B cell (primary cell): ENCODE results near the gene PLAA. TPM values are rescaled to one million over a fixed set of nuclear protein-coding genes. Genes with fewer than 3 reads are reported as not detected.

Source experiments
- ATAC-seq: fragments of 200-7000 bp; cut with Tn5 transposase; one replicate; pipeline ENCODE4 v1.10.0; 2021; ENCODE audit warnings: low read depth, mild to moderate bottlenecking, moderate number of reproducible peaks, moderate library complexity
- CTCF ChIA-PET: fragments of 350-600 bp; sonication (Branson Sonifier 250); formaldehyde crosslinking; loops from one replicate; lab custom pipeline; 2021; ENCODE audit warnings: antibody characterized with exemption, inconsistent platforms; lab: Charles Lee
- POLR2A ChIA-PET: fragments of 350-600 bp; sonication (Branson Sonifier 250); formaldehyde crosslinking; loops from one replicate; lab custom pipeline; 2021; ENCODE audit warnings: antibody characterized with exemption; lab: Charles Lee
- DNase-seq: peaks from one replicate; pipeline ENCODE4 v3.0.0; 2013
- H2AFZ ChIP-seq: 2 replicates; pipeline ENCODE4 v1.6.1; 2012; ENCODE audit warnings: mild to moderate bottlenecking, low read depth, low read length; ENCODE audit not compliant: insufficient read depth, poor library complexity, severe bottlenecking
- H3K27ac ChIP-seq, 2 donors: 1 replicate in 1 of 2; 2 replicates in 1 of 2; pipeline ENCODE4 v1.5.1; 2012 to 2013; ENCODE audit warnings: low read length in 2 of 2, mild to moderate bottlenecking in 2 of 2, moderate library complexity in 1 of 2
- H3K27me3 ChIP-seq, 4 experiments: fragments of 200-600 bp in 1 of 4; sonication (generic) in 1 of 4; replicated peaks in 1 of 4; 1 replicate in 2 of 4; 2 replicates in 2 of 4; pipeline versions ENCODE4 v1.6.1 to v1.7.0; 2013 to 2016; ENCODE audit warnings: low read length in 3 of 4, mild to moderate bottlenecking in 2 of 4, mixed read lengths in 1 of 4, moderate library complexity in 1 of 4; ENCODE audit not compliant: insufficient read depth in 4 of 4, control insufficient read depth in 3 of 4; ENCODE audit errors: control extremely low read depth in 1 of 4
- H3K36me3 ChIP-seq, 2 experiments: replicated peaks in 1 of 2; 1 replicate in 1 of 2; 2 replicates in 1 of 2; pipeline versions ENCODE4 v1.6.1 to v1.7.1; 2013; ENCODE audit warnings: low read length in 1 of 2; ENCODE audit not compliant: insufficient read depth in 2 of 2, control insufficient read depth in 1 of 2; ENCODE audit errors: control extremely low read depth in 1 of 2, extremely low read depth in 1 of 2
- H3K4me1 ChIP-seq, 2 donors: fragments of 200-600 bp in 1 of 2; sonication (generic) in 1 of 2; 1 replicate in 1 of 2; 2 replicates in 1 of 2; pipeline versions ENCODE4 v1.5.1 to v1.6.1; 2013 to 2017; ENCODE audit warnings: low read length in 2 of 2; ENCODE audit not compliant: control insufficient read depth in 2 of 2, insufficient read depth in 2 of 2
- H3K4me2 ChIP-seq: replicated peaks from 2 replicates; pipeline ENCODE3; 2012; ENCODE audit warnings: mild to moderate bottlenecking, low read depth, low read length; ENCODE audit not compliant: poor library complexity, severe bottlenecking
- H3K4me3 ChIP-seq, 5 experiments: fragments of 200-600 bp in 1 of 5; sonication (generic) in 1 of 5; 1 replicate in 3 of 5; 2 replicates in 2 of 5; pipeline versions ENCODE4 v1.5.1 to v1.7.0; 2011 to 2016; ENCODE audit warnings: low read length in 4 of 5, mild to moderate bottlenecking in 4 of 5, low read depth in 2 of 5, control low read depth in 1 of 5, moderate library complexity in 1 of 5; ENCODE audit not compliant: insufficient read depth in 1 of 5; ENCODE audit errors: control extremely low read depth in 1 of 5, extremely low read depth in 1 of 5
- H3K79me2 ChIP-seq: fragments of 200-600 bp; sonication (generic); one replicate; pipeline ENCODE4 v1.6.0; 2016; ENCODE audit warnings: low read length; ENCODE audit not compliant: control insufficient read depth, insufficient read depth
- H3K9ac ChIP-seq: fragments of 200-600 bp; sonication (generic); 2 replicates; pipeline ENCODE4 v1.6.1; 2017; ENCODE audit warnings: mild to moderate bottlenecking, low read length, moderate library complexity
- H3K9me3 ChIP-seq, 3 donors: one replicate each; pipeline versions ENCODE4 v1.6.1 to v1.7.1; 2013; ENCODE audit warnings: low read length in 2 of 3; ENCODE audit not compliant: control insufficient read depth in 2 of 3, insufficient read depth in 1 of 3; ENCODE audit errors: control extremely low read depth in 1 of 3
- H4K20me1 ChIP-seq: 2 replicates; pipeline ENCODE4 v1.6.0; 2012; ENCODE audit warnings: mild to moderate bottlenecking, low read length; ENCODE audit not compliant: insufficient read depth, control insufficient read depth, poor library complexity, severe bottlenecking
- H3K27ac Mint-ChIP-seq: one replicate; pipeline ENCODE4 v1.8.0; 2021; ENCODE audit warnings: mixed read lengths
- H3K27me3 Mint-ChIP-seq: one replicate; pipeline ENCODE4 v1.8.0; 2021; ENCODE audit warnings: mixed read lengths
- H3K4me1 Mint-ChIP-seq: one replicate; pipeline ENCODE4 v1.8.0; 2021; ENCODE audit warnings: mixed read lengths
- H3K4me3 Mint-ChIP-seq: one replicate; pipeline ENCODE4 v1.8.0; 2021; ENCODE audit warnings: mixed read lengths
- H3K9me3 Mint-ChIP-seq: one replicate; pipeline ENCODE4 v1.8.0; 2022; ENCODE audit warnings: mixed read lengths; ENCODE audit not compliant: insufficient read depth
- CTCF ChIP-seq: fragments of 200-600 bp; IDR thresholded peaks from one replicate; pipeline ENCODE4 v1.8.0; 2022; ENCODE audit warnings: antibody characterized with exemption, mild to moderate bottlenecking
- EZH2 ChIP-seq: IDR thresholded peaks from 2 replicates; pipeline ENCODE4 v1.6.1; 2012; ENCODE audit warnings: borderline replicate concordance, low read depth, mild to moderate bottlenecking, moderate library complexity, low read length; ENCODE audit not compliant: insufficient read depth, poor library complexity, severe bottlenecking
- WGBS: methylation state at CpG from one replicate; pipeline ENCODE4 v1.1.5; 2013; ENCODE audit warnings: missing lambda C conversion rate; ENCODE audit not compliant: insufficient coverage; 5-methylcytosine and 5-hydroxymethylcytosine counted together
- intact Hi-C: fragments of 100-400 bp; cut with micrococcal nuclease; formaldehyde crosslinking; loops from one replicate; pipeline ENCODE4 v1.10.0; 2022
- polyA plus RNA-seq: library from polyadenylated mRNA; depleted of rRNA; stranded (reverse); fragments of >200 nt; gene quantifications from 2 replicates; pipeline ENCODE4 v1.2.3, GENCODE V29; 2012
- total RNA-seq, 2 donors: library from RNA; stranded (reverse); fragments of 120-200 nt in 1 of 2; gene quantifications; 1 replicate in 1 of 2; 2 replicates in 1 of 2; pipeline versions ENCODE4 v1.2.3 to v1.2.4, GENCODE V29; 2013 to 2022

PLAA gene
- total and polyA plus RNA-seq, 2 donors (not counting 1 experiment from before 2014, with no cell fraction given) = 8.9 to 24.0 TPM

GRCh38 chr9:26925609-26926008, 21.4 kb downstream of the PLAA start:
- DNase-seq = no peak
- Mint-ChIP-seq H3K27me3 (no peaks in the 10 kb centered on the region), H3K4me3 (no peak overlapping the region), H3K4me1 (no peaks in the 10 kb centered on the region), H3K9me3 (no peaks in the 10 kb centered on the region), H3K27ac (no peak overlapping the region)
- intact Hi-C loops = no loop called here
- H2AFZ ChIP-seq = no peak overlapping the region
- CTCF ChIA-PET = no interaction called here
- H3K79me2 ChIP-seq = no peaks in the 10 kb centered on the region
- H3K4me3 ChIP-seq = no peak overlapping the region
- no peak overlapping the region for H3K9ac ChIP-seq
- no peaks in the 10 kb centered on the region for H3K27me3 ChIP-seq
- no peaks in the 10 kb centered on the region for H3K4me1 ChIP-seq
- no peak for TF ChIP-seq EZH2
- no peak for TF ChIP-seq CTCF
- no peaks in the 10 kb centered on the region for H4K20me1 ChIP-seq
- H3K36me3 ChIP-seq = peaks cover 18 to 52% of the 10 kb centered on the region in 2 experiments
- no peaks in the 10 kb centered on the region for H3K9me3 ChIP-seq
- H3K4me2 ChIP-seq = no peak overlapping the region
- H3K27ac ChIP-seq = no peak overlapping the region
- ATAC-seq = no peak
- POLR2A ChIA-PET = no interaction called here
- no CpG with 5 or more reads among the region's 4 CpGs for WGBS

GRCh38 chr9:26919698-26920097, 27.3 kb downstream of the PLAA start:
- Mint-ChIP-seq H3K27ac (no peak overlapping the region), H3K27me3 (no peaks in the 10 kb centered on the region), H3K4me3 (no peak overlapping the region), H3K4me1 (no peaks in the 10 kb centered on the region), H3K9me3 (no peaks in the 10 kb centered on the region)
- H3K4me1 ChIP-seq = no peaks in the 10 kb centered on the region
- H3K27me3 ChIP-seq = no peaks in the 10 kb centered on the region
- H3K79me2 ChIP-seq = no peaks in the 10 kb centered on the region
- no peak for ATAC-seq
- peaks cover 18 to 74% of the 10 kb centered on the region in 2 experiments for H3K36me3 ChIP-seq
- no CpG with 5 or more reads among the region's 1 CpG for WGBS
- no peak for DNase-seq
- no peaks in the 10 kb centered on the region for H3K9me3 ChIP-seq
- intact Hi-C loops = no loop called here
- H2AFZ ChIP-seq = no peak overlapping the region
- ChIA-PET CTCF (no interaction called here), POLR2A (no interaction called here)
- no peak overlapping the region for H3K27ac ChIP-seq
- no peaks in the 10 kb centered on the region for H4K20me1 ChIP-seq
- no peak overlapping the region for H3K9ac ChIP-seq
- TF ChIP-seq CTCF = no peak
- no peak for TF ChIP-seq EZH2
- H3K4me2 ChIP-seq = no peak overlapping the region
- H3K4me3 ChIP-seq = no peak overlapping the region
